ENCODE data around the gene AIMP1.

GRCh38 chr4:106301393-106302061 lies 14.8 kb upstream of the AIMP1 start:
- TF ChIP-seq CREB1 (IDR thresholded peaks at IDR 0.05; ENCODE audit: low read depth) (no peak), ZBTB7A (IDR thresholded peaks at IDR 0.05; ENCODE audit: low read depth) (no peak), NFIC (IDR thresholded peaks at IDR 0.05) (no peak), FOXM1 (IDR thresholded peaks at IDR 0.05; ENCODE audit: borderline replicate concordance, low read depth) (no peak)

All from Ishikawa (cell line).